Heart right ventricle (tissue), 16 donors: Measurements from ENCODE around the gene PRR5L. TPM values are rescaled to one million over a fixed set of nuclear protein-coding genes. Genes with fewer than 3 reads are reported as not detected.

Source experiments
- ATAC-seq, 8 donors: fragments of 200-7000 bp; cut with Tn5 transposase; one replicate each; pipeline ENCODE4 v1.9.1; 2020; ENCODE audit warnings: mild to moderate bottlenecking in 8 of 8, moderate library complexity in 8 of 8, moderate number of reproducible peaks in 1 of 8
- DNase-seq, 2 donors: peaks; one replicate each; pipeline ENCODE4 v3.0.0-alpha.2; 2020
- H3K27ac ChIP-seq, 10 donors: fragments of 200-600 bp; sonication (generic) in 2 of 10; one replicate each; pipeline versions ENCODE4 v1.5.0 to v1.8.0; 2020 to 2022; ENCODE audit warnings: mild to moderate bottlenecking in 3 of 10
- H3K27me3 ChIP-seq, 7 donors: fragments of 200-600 bp; one replicate each; pipeline ENCODE4 v1.8.0; 2021 to 2022; ENCODE audit warnings: mild to moderate bottlenecking in 2 of 7
- H3K36me3 ChIP-seq, 9 donors: fragments of 200-600 bp; sonication (generic) in 1 of 9; one replicate each; pipeline versions ENCODE4 v1.5.0 to v1.8.0; 2020 to 2022; ENCODE audit warnings: mild to moderate bottlenecking in 2 of 9
- H3K4me1 ChIP-seq, 9 donors: fragments of 200-600 bp; sonication (generic) in 1 of 9; one replicate each; pipeline versions ENCODE4 v1.5.0 to v1.8.0; 2020 to 2022; ENCODE audit warnings: mild to moderate bottlenecking in 4 of 9
- H3K4me3 ChIP-seq, 10 donors: fragments of 200-600 bp; sonication (generic) in 2 of 10; one replicate each; pipeline versions ENCODE4 v1.5.0 to v1.8.0; 2020 to 2022; ENCODE audit warnings: mild to moderate bottlenecking in 7 of 10, moderate library complexity in 2 of 10
- H3K9me3 ChIP-seq, 11 donors: fragments of 200-600 bp in 10 of 11; sonication (generic) in 2 of 11; one replicate each; pipeline versions ENCODE4 v1.5.0 to v1.8.0; 2013 to 2022; ENCODE audit warnings: mild to moderate bottlenecking in 2 of 11, control low read depth in 1 of 11, moderate library complexity in 1 of 11
- CTCF ChIP-seq, 9 donors: fragments of 200-600 bp; sonication (generic) in 2 of 9; IDR thresholded peaks; one replicate each; pipeline versions ENCODE4 v1.5.0 to v1.8.0; 2021 to 2022; ENCODE audit warnings: antibody characterized with exemption in 9 of 9, mild to moderate bottlenecking in 5 of 9, moderate library complexity in 1 of 9
- WGBS, 2 donors: extraction: QIAGEN DNeasy Blood & Tissue Kit; methylation state at CpG; one replicate each; pipeline ENCODE4 v1.1.7; 2013; ENCODE audit warnings: inconsistent platforms in 1 of 2; 5-methylcytosine and 5-hydroxymethylcytosine counted together
- intact Hi-C, 10 donors: fragments of 100-400 bp; cut with DNase I; formaldehyde crosslinking; loops; one replicate each; pipeline versions ENCODE4 v1.11.1 to v1.14.2; 2022
- polyA plus RNA-seq, 2 donors: library from polyadenylated mRNA; stranded (reverse); fragments of 200-250 nt; gene quantifications; one replicate each; pipeline ENCODE4 v1.2.3, GENCODE V29; 2013
- total RNA-seq, 10 donors: library from RNA; stranded (reverse); fragmentation: NEBNext Ultra II Directional in 3 of 10; extraction: Animal tissue kit (Norgen Biotek cat#: 25700) in 3 of 10; gene quantifications; one replicate each; pipeline versions ENCODE4 v1.2.1 to v1.2.4, GENCODE V29; 2021 to 2023
- donor health status: Arrhythmogenic right ventricular cardiomyopathy.
- donor health status: ischemic (EF 13 %, LVEDD 7.1; RV severe dilation, severe dysfunction).
- donor health status: healthy with polysubstance abuse.
- donor health status: DM: no; HTN: yes; CAD: no.
- donor health status: DM: no; HTN: no; CAD: no.
- donor health status: ischemic (EF 25% LVEDD 6.9; RV normal size, moderate dysfunction).
- donor health status: ischemic (EF 25% LVEDD 5.7; RV mildly dilated, moderate dysfunction).
- donor health status: healthy.
- donor health status: DM: yes; HTN: yes; CAD: no.
- donor health status: Ischemic cardiomyopathy.
- donor health status: ischemic (EF 35%, LVEDD 5.7; RV mildly dilated, moderate dysfunction).
- donor health status: nonischemic (EF 11% LVEDD 7.7; RV severe dilation, severe dysfunction).
- donor health status: DM: yes; HTN: yes; CAD: no.
- donor health status: PGD.
- donor health status: ischemic (EF 29% LVEDD 5.4; RV normal size, mild dysfunction).
- donor health status: nonischemic (EF 23%, LVEDD 6.1; RV moderate dilation, normal function).

PRR5L gene
- total and polyA plus RNA-seq, 12 donors, result 0.80 to 10.7 (median 2.4) TPM

GRCh38 chr11:36455658-36456111 is 159.6 kb downstream of the PRR5L start:
- Histone ChIP-seq H3K4me3 (no peak overlapping the region), H3K27me3 (no peaks in the 10 kb centered on the region), H3K27ac (peak overlapping the region; percentile 70 to 90 (median 80)), H3K9me3 (no peaks in the 10 kb centered on the region), H3K4me1 (peaks cover 11 to 59% (median 51%) of the 10 kb centered on the region in 9 donors), H3K36me3 (peaks cover 0 to 58% (median 0%) of the 10 kb centered on the region in 9 donors)
- WGBS, 2 donors, result 41 to 61% methylated on average over 11 of the region's 11 CpGs
- intact Hi-C loops, result loop anchor here in 3 of 10 donors (5.0 to 10.0 kb wide), 2 partner anchors 78 to 81 kb away; no protein-coding TSS in a partner anchor
- peak in 2 of 9 donors; percentile 6 to 24 for TF ChIP-seq CTCF (IDR thresholded peaks at IDR 0.05)
- DNase-seq (peak; percentile 84 to 89), ATAC-seq (peak; percentile 87 to 94 (median 92))

GRCh38 chr11:36456156-36456555 is 160.1 kb downstream of the PRR5L start:
- WGBS, 2 donors, result 66 to 80% methylated on average over 6 of the region's 6 CpGs
- DNase-seq (no peak), ATAC-seq (peak in 6 of 8 donors; percentile 3 to 27 (median 16))
- Histone ChIP-seq H3K36me3 (peaks cover 0 to 57% (median 0%) of the 10 kb centered on the region in 9 donors), H3K4me3 (no peak overlapping the region), H3K4me1 (peaks cover 11 to 57% (median 49%) of the 10 kb centered on the region in 9 donors), H3K27me3 (no peaks in the 10 kb centered on the region), H3K9me3 (no peaks in the 10 kb centered on the region), H3K27ac (peak overlapping the region; percentile 21 to 90 (median 80))
- intact Hi-C loops, result loop anchor here in 3 of 10 donors (5.0 to 10.0 kb wide), 2 partner anchors 79 to 81 kb away; no protein-coding TSS in a partner anchor
- TF ChIP-seq CTCF (IDR thresholded peaks at IDR 0.05), result no peak

DNA sequence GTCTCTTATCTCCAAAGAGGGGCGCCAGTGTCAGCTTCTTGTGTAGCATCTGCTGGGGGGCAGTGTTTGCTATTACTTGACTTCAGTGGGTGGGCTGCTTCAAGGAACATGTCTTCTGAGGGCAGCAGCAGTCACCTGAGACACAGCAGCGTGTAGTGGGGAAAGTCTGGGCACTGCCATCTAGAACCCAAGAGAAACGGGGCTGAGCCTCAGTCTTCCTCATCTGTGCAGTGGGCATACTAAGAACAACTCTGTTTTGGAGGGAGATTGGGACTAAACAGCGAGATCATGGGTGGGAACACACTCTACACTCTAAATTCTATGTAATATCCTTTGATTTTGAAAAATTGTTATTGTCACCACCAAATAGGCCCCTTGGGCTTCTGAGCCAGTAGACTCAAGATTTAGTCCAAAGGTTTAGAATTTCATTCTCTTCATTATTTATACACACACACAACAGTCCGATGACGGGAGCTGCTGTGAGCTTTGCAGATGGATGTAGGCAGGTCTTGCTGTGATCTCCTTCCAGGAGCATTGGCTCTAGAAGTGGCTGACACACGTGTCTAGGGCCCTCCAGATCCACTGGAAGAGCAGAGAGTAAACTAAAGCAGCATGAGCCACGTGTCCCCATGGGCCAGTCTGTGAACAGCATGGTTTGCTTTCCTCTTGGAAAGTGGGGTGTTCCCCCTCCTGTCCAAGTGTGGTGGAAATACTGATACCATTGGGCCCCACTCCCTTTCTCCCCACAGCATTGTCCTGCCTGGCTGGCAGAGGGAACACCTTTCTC is 162.2 kb downstream of the PRR5L start:
- no peak overlapping the region for H3K27ac ChIP-seq
- no peak for DNase-seq
- intact Hi-C loops, result loop anchor here in 3 of 10 donors (5.0 to 10.0 kb wide), 2 partner anchors 81 to 84 kb away; no protein-coding TSS in a partner anchor
- no peaks in the 10 kb centered on the region for H3K27me3 ChIP-seq
- H3K4me3 ChIP-seq, result no peak overlapping the region
- no peak for ATAC-seq
- no peak for TF ChIP-seq CTCF (IDR thresholded peaks at IDR 0.05)
- 85 to 94% methylated on average over 8 of the region's 8 CpGs for WGBS, 2 donors
- H3K4me1 ChIP-seq, result peaks cover 11 to 41% (median 32%) of the 10 kb centered on the region in 9 donors
- H3K9me3 ChIP-seq, result no peaks in the 10 kb centered on the region
- peaks cover 0 to 68% (median 0%) of the 10 kb centered on the region in 9 donors for H3K36me3 ChIP-seq

GRCh38 chr11:36459046-36459445 is 163.0 kb downstream of the PRR5L start:
- no peak for TF ChIP-seq CTCF (IDR thresholded peaks at IDR 0.05)
- peaks cover 11 to 34% (median 27%) of the 10 kb centered on the region in 9 donors for H3K4me1 ChIP-seq
- 83 to 87% methylated on average over 7 of the region's 7 CpGs for WGBS, 2 donors
- intact Hi-C loops, result loop anchor here in 3 of 10 donors (5.0 to 10.0 kb wide), 2 partner anchors 82 to 84 kb away; no protein-coding TSS in a partner anchor
- no peaks in the 10 kb centered on the region for H3K27me3 ChIP-seq
- H3K9me3 ChIP-seq, result no peaks in the 10 kb centered on the region
- no peak overlapping the region for H3K4me3 ChIP-seq
- ATAC-seq (no peak), DNase-seq (no peak)
- H3K36me3 ChIP-seq, result peaks cover 0 to 66% (median 0%) of the 10 kb centered on the region in 9 donors
- no peak overlapping the region for H3K27ac ChIP-seq
